Forelimb muscle (tissue), 1 donor: ENCODE results near the gene DZIP1. TPM values are rescaled to one million over a fixed set of nuclear protein-coding genes. Genes with fewer than 3 reads are reported as not detected.
A peak's percentile ranks its signal among the peaks of the same experiment; 100 is the strongest.

Experiments
- DNase-seq: peaks from one replicate; pipeline ENCODE4 v3.0.0-alpha.2; 2013; ENCODE audit warnings: low read depth
- polyA plus RNA-seq: library from polyadenylated mRNA; unstranded; fragments of 120-200 nt; gene quantifications from one replicate; pipeline ENCODE4 v1.2.1, GENCODE V29; 2013; ENCODE audit not compliant: insufficient read length

DZIP1 gene
- polyA plus RNA-seq, 1 donor: 27.0 TPM

DNA sequence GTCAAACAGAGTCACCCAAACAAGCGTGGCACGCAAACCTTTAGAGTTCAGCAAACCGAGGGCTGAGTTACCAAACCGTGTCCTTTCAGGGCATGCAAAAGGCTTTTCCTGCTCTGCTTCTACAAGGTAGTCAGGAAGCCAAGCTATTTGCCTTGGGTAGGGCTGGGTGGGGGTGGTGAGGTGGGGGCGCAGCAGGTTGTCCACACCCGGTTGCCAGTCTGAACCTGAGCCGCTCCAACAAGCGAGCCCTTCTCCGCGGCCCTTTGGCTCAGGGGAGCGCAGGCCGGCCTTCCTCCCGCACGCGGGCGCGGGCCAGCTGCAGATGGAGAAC, 92.3 kb downstream of the DZIP1 start:
- no peak for DNase-seq

- no peak for DNase-seq
Measured at GRCh38 chr13:95547531-95548167, 96.9 kb downstream of the DZIP1 start.

DNA sequence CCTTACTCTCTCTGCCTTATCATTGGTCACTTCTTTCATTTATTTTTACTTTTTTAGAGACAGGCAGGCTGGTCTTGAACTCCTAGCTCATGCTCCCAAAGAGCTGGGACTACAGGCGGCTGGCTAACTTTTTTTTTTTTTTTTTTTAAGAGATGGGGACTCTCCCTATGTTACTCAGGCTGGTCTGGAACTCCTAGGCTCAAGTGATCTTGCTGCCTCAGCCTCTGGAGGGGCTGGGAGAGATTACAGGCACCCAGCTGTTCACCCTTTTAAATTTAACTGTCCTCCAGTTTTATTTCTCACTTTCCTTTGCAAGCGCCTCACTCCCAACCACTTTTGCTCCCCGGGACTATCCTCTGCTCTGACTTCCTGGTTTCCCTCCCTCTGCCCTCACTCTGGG, 97.6 kb downstream of the DZIP1 start:
- DNase-seq: no peak

GRCh38 chr13:95544293-95544692, 100.2 kb downstream of the DZIP1 start:
- no peak for DNase-seq

GRCh38 chr13:95541911-95542474, 102.5 kb downstream of the DZIP1 start:
- no peak for DNase-seq

- DNase-seq: no peak
Measured at GRCh38 chr13:95541308-95541707, 103.2 kb downstream of the DZIP1 start.

DNA sequence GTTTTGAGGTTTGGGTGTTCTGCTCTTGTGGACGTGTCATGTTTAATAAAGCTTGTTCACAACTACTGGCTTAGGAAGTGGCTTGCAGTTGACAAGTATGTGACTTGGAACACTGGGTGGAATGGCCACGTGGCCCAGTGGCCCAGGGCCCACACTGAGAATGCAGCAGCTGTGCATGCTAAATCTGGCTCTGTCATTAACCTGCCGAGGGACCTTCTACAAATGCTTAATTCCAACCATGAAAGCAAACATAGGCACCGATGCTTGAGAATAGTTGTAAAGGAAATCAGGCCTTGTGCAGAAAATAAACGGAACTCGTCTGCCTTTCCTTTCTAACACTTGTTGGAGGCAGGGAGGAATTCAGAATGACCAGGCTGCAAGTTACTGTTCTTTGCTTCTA, 103.6 kb downstream of the DZIP1 start:
- DNase-seq: peak; percentile 25

DNA sequence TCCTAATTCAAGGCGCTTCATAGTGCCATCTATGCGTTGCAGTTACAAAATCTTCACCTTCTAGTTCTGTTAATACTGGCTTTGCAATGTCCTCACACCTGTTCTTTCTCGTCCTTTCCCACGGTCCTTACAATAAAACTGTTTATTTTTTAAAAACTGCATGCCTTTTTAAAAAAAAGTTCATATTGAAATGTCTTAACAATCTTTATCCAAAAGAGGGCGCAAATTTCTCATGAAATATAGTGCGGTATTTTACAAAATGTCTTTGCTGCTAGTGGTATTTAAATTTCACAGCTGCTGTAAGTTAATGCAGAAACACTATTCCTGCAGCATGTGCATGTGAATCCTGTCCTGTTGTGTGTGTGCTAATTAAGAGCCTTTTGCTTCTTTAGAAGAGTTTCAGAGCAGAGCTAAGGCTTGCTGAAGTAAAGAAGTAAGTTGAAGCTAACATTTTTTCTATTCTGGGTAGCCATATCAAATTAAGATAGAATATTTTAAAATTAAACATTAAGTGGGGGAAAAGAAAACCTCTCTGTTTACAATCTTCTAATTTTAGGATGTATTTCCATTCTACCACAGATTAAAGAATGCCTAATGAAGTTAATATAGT, 107.8 kb downstream of the DZIP1 start:
- peak; percentile 11 for DNase-seq

- no peak for DNase-seq
Measured at GRCh38 chr13:95535243-95535642, 109.3 kb downstream of the DZIP1 start.

DNA sequence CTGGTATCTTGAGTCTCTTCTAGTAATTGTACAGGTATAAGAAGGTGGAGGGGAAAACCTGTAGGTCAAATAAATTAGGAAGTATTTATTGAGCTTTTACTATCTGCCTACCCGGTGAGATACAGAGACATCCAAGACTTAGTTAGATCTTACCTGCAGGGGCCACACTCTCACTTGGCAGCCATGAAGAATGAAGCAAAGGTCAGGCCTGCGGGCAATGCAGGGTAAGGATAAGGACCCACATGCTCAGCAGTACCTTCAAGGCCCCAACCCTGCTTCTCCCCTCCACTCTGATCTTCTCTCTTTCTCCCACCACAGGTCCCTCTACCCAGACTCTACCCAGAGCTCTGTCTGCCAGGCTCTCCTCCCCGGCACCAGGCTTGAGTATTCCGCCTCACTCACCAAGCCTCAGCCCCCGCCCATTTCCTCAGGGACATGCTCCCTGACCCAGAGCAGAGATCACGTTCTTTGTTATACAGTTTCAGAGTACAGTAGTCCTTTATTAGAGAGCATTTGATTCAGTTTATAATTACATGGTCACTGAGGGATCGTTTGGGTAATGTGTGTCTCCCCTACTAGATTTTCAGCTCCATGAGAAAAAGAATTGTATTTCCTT, 110.9 kb downstream of the DZIP1 start:
- DNase-seq: no peak

GRCh38 chr13:95530178-95530577, 114.3 kb downstream of the DZIP1 start:
- no peak for DNase-seq

Other genes with a start within 250 kb of the DZIP1 start
- gene CLDN10, start 92.0 kb downstream of the DZIP1 start, polyA plus RNA-seq: 8.6 TPM
- 16.6 TPM for gene DNAJC3, start 32.4 kb upstream of the DZIP1 start, polyA plus RNA-seq